ENCODE data around the gene IPO11. TPM values are rescaled to one million over a fixed set of nuclear protein-coding genes. Genes with fewer than 3 reads are reported as not detected.

Gene IPO11
- total RNA-seq, 8 experiments from 2014 or later: 12.6 to 36.7 (median 18.9) TPM

DNA sequence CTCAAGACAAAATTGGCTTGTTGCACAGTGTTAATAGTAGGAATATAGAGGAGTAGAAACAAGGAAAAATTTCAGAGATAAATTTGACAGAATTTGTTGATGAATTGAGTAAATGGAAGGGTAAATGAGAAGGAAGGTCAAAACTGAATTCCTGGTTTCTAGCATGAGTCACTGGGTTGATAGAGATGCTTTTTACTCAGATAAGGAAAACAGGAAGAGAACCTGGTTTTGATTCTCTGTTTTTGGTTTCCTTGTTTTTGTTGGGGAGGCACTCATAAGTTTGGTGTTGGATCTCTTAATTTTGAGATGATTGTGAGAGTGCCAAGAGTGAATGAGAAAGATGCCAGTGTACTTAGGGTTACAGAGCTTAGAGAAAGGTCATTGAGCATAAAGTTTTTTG lies 173.2 kb downstream of the IPO11 start:
- no peak for ATAC-seq (replicated peaks in 6 of 8)
- Histone ChIP-seq H3K27ac (no peak overlapping the region), H3K4me1 (replicated peaks in 1 of 2) (no peaks in the 10 kb centered on the region), H3K4me3 (no peak overlapping the region)
- in situ Hi-C loops (cut with MboI; ENCODE audit: low pct_unique_long_range_greater_than_20kb in 2 of 9, low sequenced_read_pairs in 9 of 9, unreplicated experiment in 9 of 9): no loop called here

DNA sequence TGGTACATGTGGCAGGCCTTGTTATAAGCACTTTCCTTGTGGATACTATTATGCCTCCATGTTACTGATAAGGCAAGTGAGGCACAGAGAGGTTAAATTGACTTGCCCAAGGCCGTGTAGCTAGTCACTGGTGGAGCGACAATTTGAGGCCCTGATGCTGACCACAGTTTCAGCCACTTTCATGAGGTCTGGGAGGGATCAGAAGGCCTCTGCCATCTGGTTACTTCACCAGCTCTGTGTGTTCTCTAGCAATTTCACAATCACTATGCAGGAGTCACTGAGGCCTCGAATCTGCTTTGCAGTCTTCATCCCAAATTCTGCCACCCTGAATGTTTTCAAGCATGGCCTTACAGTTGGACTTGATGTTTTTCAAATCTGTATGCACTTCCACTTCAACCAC lies 175.2 kb downstream of the IPO11 start:
- WGBS, 10 experiments: 29 to 100% (median 92%) methylated on average over 1 to 3 of the region's 3 CpGs; no CpG with 5 or more reads in 2 of the 10 experiments
- H3K4me1 ChIP-seq (replicated peaks in 1 of 2): no peaks in the 10 kb centered on the region
- in situ Hi-C loops (cut with MboI; ENCODE audit: low pct_unique_long_range_greater_than_20kb in 2 of 9, low sequenced_read_pairs in 9 of 9, unreplicated experiment in 9 of 9): no loop called here
- H3K27ac ChIP-seq: no peak overlapping the region
- no peak overlapping the region for H3K4me3 ChIP-seq
- no peak for ATAC-seq (replicated peaks in 6 of 8)

DNA sequence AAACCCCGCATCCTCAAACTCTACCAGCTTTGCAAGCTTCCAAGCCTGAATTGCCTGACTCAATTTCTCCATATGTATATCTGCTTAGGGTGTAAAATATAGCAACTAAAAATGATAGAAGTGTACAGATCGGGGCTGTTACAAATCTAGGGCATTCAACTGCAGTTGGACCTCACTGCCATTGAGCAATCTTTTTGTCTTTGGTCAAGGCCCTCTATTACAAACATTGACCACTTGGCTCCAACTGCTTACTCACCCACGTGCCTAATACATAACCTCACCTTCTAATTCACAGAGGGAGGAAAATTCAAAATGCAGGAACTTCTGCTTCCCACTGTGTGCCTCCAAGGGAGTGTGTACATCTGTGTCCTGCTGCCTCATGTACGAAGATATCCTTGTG lies 176.1 kb downstream of the IPO11 start:
- 80 to 100% (median 93%) methylated on average over 1 to 3 of the region's 4 CpGs for WGBS, 10 experiments
- in situ Hi-C loops (cut with MboI; ENCODE audit: low pct_unique_long_range_greater_than_20kb in 2 of 9, low sequenced_read_pairs in 9 of 9, unreplicated experiment in 9 of 9): no loop called here
- Histone ChIP-seq H3K4me1 (replicated peaks in 1 of 2) (no peaks in the 10 kb centered on the region), H3K4me3 (no peak overlapping the region), H3K27ac (no peak overlapping the region)
- ATAC-seq (replicated peaks in 6 of 8): no peak

GRCh38 chr5:62589504-62589903 lies 176.9 kb downstream of the IPO11 start:
- ATAC-seq (replicated peaks in 6 of 8): no peak
- 90 to 100% (median 100%) methylated on average over 1 to 2 of the region's 2 CpGs; no CpG with 5 or more reads in 4 of the 10 experiments for WGBS, 10 experiments

DNA sequence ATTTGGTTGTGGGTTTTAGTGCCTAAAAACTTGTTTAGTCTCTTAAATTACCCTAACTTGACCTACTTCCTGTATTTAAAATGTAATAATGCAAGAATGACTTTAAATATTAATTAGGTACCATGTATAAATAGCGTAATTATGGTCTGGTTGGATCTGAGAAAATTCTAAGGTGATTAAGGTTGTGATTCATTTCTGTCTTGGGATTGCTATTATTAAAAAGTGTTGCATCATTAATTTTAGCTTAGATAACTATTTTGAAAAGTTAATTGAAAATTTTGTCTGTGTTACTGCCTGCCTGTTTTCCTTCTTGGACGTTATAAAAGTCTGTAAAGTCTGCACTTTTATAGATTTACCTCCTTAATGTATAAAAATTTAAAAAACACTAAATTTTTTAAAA lies 177.8 kb downstream of the IPO11 start:
- ATAC-seq (replicated peaks in 6 of 8): no peak
- in situ Hi-C loops (cut with MboI; ENCODE audit: low pct_unique_long_range_greater_than_20kb in 2 of 9, low sequenced_read_pairs in 9 of 9, unreplicated experiment in 9 of 9): no loop called here
- 83 to 100% (median 95%) methylated on average over 2 of the region's 2 CpGs; no CpG with 5 or more reads in 1 of the 10 experiments for WGBS, 10 experiments

More at GRCh38 chr5:62589504-62589903, 176.9 kb downstream of the IPO11 start:
- Histone ChIP-seq H3K4me3 (no peak overlapping the region), H3K27ac (no peak overlapping the region), H3K4me1 (replicated peaks in 1 of 2) (no peaks in the 10 kb centered on the region)
- in situ Hi-C loops (cut with MboI; ENCODE audit: low pct_unique_long_range_greater_than_20kb in 2 of 9, low sequenced_read_pairs in 9 of 9, unreplicated experiment in 9 of 9): no loop called here

DNA sequence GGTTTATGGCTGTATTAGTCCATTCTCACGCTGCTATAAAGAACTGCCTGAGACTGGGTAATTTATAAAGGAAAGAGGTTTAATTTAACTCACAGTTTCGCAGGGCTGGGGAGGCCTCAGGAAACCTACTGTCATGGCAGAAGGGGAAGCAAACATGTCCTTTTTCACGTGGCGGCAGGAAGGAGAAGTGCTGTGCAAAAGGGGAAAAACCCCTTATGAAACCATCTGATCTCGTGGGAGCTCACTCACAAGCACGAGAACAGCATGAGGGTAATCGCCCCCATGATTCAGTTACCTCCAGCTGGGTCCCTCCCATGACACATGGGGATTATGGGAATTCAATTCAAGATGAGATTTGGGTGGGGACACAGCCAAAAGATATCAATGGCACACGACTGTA lies 180.0 kb downstream of the IPO11 start:
- Histone ChIP-seq H3K4me1 (replicated peaks in 1 of 2) (no peaks in the 10 kb centered on the region), H3K27ac (no peak overlapping the region), H3K4me3 (no peak overlapping the region)
- ATAC-seq (replicated peaks in 6 of 8): no peak
- in situ Hi-C loops (cut with MboI; ENCODE audit: low pct_unique_long_range_greater_than_20kb in 2 of 9, low sequenced_read_pairs in 9 of 9, unreplicated experiment in 9 of 9): no loop called here
- whole genome bisulfite sequencing, 10 experiments: 82 to 100% (median 90%) methylated on average over 1 to 7 of the region's 8 CpGs; no CpG with 5 or more reads in 2 of the 10 experiments

More for the DNA sequence above, 177.8 kb downstream of the IPO11 start:
- H3K4me3 ChIP-seq: no peak overlapping the region
- no peaks in the 10 kb centered on the region for H3K4me1 ChIP-seq (replicated peaks in 1 of 2)
- no peak overlapping the region for H3K27ac ChIP-seq

DNA sequence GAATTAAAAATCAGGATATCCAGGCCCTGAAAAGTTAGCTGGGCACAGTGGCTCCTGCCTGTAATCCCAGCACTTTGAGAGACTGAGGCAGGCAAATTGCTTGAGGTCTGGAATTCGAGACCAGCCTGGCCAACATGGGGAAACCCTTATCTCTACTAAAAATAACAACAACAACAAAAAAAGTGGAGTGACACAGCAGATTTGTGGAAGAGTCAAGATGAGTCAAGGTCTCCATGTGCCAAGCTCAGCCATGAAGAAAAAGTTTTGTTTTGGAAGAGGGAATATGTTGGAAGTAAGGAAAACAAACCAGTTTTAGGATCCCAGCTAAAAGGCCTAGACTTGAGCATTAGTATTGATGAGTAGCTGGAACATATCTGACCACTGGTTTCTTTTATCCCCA lies 180.8 kb downstream of the IPO11 start:
- in situ Hi-C loops (cut with MboI; ENCODE audit: low pct_unique_long_range_greater_than_20kb in 2 of 9, low sequenced_read_pairs in 9 of 9, unreplicated experiment in 9 of 9): no loop called here
- no peak overlapping the region for H3K4me3 ChIP-seq
- ATAC-seq (replicated peaks in 6 of 8): no peak
- no peak overlapping the region for H3K27ac ChIP-seq
- H3K4me1 ChIP-seq (replicated peaks in 1 of 2): no peaks in the 10 kb centered on the region
- 67 to 100% (median 83%) methylated on average over 1 of the region's 1 CpG; no CpG with 5 or more reads in 1 of the 10 experiments for WGBS, 10 experiments

- no peak overlapping the region for H3K4me3 ChIP-seq
- peak in 1 of 8 experiments; percentile 22 for ATAC-seq (replicated peaks in 6 of 8)
- in situ Hi-C loops (cut with MboI; ENCODE audit: low pct_unique_long_range_greater_than_20kb in 2 of 9, low sequenced_read_pairs in 9 of 9, unreplicated experiment in 9 of 9): no loop called here
- H3K27ac ChIP-seq: no peak overlapping the region
- H3K4me1 ChIP-seq (replicated peaks in 1 of 2): no peaks in the 10 kb centered on the region
- 17 to 100% (median 69%) methylated on average over 1 to 2 of the region's 3 CpGs for WGBS, 10 experiments
Observed at GRCh38 chr5:62594364-62594984, 181.9 kb downstream of the IPO11 start.

DNA sequence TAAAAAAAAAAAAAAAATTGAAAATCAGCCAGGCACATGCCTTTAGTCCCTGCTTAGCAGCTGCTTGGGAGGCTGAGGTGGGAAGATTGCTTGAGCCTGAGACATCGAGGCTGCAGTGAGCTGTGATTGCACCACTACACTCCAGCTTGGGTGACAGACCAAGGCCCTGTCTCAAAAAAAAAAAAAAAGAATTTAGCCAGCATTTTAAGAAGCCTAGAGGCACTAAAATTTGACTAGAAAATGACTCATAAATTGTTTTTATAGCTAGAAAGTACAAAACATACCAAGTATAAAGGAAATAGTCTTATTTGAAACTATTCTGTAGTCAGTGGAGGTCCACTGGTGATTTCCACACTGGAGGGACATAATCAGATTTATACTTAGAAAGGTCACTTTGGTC lies 183.5 kb downstream of the IPO11 start:
- Histone ChIP-seq H3K4me3 (no peak overlapping the region), H3K4me1 (replicated peaks in 1 of 2) (no peaks in the 10 kb centered on the region), H3K27ac (no peak overlapping the region)
- in situ Hi-C loops (cut with MboI; ENCODE audit: low pct_unique_long_range_greater_than_20kb in 2 of 9, low sequenced_read_pairs in 9 of 9, unreplicated experiment in 9 of 9): no loop called here
- WGBS, 10 experiments: 20 to 100% (median 100%) methylated on average over 1 of the region's 1 CpG; no CpG with 5 or more reads in 3 of the 10 experiments
- no peak for ATAC-seq (replicated peaks in 6 of 8)

DNA sequence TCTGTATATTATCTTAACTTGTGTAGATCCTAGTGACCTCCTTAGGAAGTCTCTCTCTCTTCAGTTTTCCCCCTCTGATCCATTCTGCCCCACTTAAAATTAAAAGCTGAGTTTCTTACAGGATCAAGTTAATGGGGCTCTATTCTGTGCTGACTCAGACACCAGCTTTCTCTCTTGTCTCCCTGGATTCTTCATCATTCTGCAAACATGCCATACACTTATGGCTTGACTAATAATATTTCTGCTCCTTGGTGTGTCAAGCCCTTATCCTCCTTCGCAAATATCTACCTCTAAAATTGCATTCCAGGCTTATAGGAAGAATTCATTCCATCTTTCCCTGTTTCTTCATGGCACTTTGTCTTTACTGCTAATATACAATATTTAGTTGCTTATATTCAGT lies 184.1 kb downstream of the IPO11 start:
- Histone ChIP-seq H3K27ac (no peak overlapping the region), H3K4me1 (replicated peaks in 1 of 2) (no peaks in the 10 kb centered on the region), H3K4me3 (no peak overlapping the region)
- no peak for ATAC-seq (replicated peaks in 6 of 8)
- WGBS, 10 experiments: 67 to 100% (median 100%) methylated on average over 1 of the region's 1 CpG; no CpG with 5 or more reads in 3 of the 10 experiments
- in situ Hi-C loops (cut with MboI; ENCODE audit: low pct_unique_long_range_greater_than_20kb in 2 of 9, low sequenced_read_pairs in 9 of 9, unreplicated experiment in 9 of 9): no loop called here

DNA sequence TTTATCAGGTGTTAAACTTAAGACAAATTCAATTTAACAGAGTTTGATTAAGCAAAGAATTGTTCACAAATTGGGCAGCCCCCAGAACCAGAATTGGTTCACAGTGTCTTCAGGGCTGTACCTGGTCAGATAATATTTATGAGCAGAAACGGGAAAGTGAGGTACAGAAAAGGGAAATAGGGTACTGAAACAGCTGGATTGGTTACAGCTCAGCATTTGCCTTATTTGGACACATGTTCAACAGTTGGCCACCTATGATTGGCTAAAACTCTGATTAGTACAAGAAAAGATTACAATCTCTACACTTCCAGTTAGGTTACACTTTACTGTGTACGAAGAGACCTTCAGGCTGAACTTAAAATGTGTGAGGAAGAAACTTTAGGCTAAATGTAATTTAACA lies 184.8 kb downstream of the IPO11 start:
- Histone ChIP-seq H3K27ac (no peak overlapping the region), H3K4me3 (no peak overlapping the region), H3K4me1 (replicated peaks in 1 of 2) (no peaks in the 10 kb centered on the region)
- in situ Hi-C loops (cut with MboI; ENCODE audit: low pct_unique_long_range_greater_than_20kb in 2 of 9, low sequenced_read_pairs in 9 of 9, unreplicated experiment in 9 of 9): no loop called here
- ATAC-seq (replicated peaks in 6 of 8): no peak
- WGBS, 10 experiments: 0 to 100% (median 94%) methylated on average over 1 to 2 of the region's 2 CpGs; no CpG with 5 or more reads in 1 of the 10 experiments

GRCh38 chr5:62600560-62601252 lies 188.1 kb downstream of the IPO11 start:
- WGBS, 10 experiments: 33 to 100% (median 82%) methylated on average over 1 to 3 of the region's 3 CpGs; no CpG with 5 or more reads in 1 of the 10 experiments
- Histone ChIP-seq H3K4me3 (no peak overlapping the region), H3K4me1 (replicated peaks in 1 of 2) (no peaks in the 10 kb centered on the region), H3K27ac (no peak overlapping the region)
- in situ Hi-C loops (cut with MboI; ENCODE audit: low pct_unique_long_range_greater_than_20kb in 2 of 9, low sequenced_read_pairs in 9 of 9, unreplicated experiment in 9 of 9): no loop called here
- ATAC-seq (replicated peaks in 6 of 8): no peak

DNA sequence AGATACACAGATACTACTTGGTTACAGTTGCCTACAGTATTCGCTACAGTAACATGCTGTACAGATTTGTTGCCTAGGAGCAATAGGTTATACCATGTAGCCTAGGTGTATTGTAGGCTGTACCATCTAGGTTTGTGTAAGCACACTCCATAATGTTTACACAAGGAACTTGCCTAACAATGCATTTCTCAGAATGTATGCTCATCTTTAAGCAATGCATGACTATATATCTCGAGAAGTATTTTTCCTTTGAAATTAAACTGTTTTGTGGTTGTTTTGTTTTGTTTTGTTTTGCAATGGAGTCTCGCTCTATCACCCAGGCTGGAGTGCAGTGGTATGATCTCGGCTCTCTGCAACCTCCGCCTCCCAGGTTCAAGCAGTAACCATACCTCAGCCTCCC lies 191.4 kb downstream of the IPO11 start:
- 83 to 100% (median 100%) methylated on average over 1 to 5 of the region's 5 CpGs for WGBS, 10 experiments
- in situ Hi-C loops (cut with MboI; ENCODE audit: low pct_unique_long_range_greater_than_20kb in 2 of 9, low sequenced_read_pairs in 9 of 9, unreplicated experiment in 9 of 9): no loop called here
- no peaks in the 10 kb centered on the region for H3K4me1 ChIP-seq (replicated peaks in 1 of 2)
- H3K4me3 ChIP-seq: no peak overlapping the region
- no peak overlapping the region for H3K27ac ChIP-seq
- ATAC-seq (replicated peaks in 6 of 8): no peak

DNA sequence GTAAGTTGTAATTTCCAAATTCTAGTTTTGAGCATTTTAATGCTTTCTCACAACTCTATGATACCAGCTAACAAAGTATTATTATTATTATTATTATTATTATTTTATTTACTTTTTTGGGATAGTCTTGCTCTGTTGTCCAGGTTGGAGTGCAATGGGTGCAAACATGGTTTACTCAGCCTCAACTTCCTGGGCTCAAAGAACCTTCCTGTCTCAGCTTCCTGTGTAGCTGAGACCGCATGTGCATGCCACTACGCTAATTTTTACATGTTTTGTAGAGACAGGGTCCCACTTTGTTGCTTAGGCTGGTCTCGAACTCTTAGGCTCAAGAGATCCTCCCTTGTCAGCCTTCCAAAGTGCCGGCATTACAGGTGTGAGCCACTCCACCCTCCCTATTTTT lies 193.1 kb downstream of the IPO11 start:
- 80 to 100% (median 100%) methylated on average over 1 to 4 of the region's 4 CpGs; no CpG with 5 or more reads in 1 of the 10 experiments for WGBS, 10 experiments
- no peak for ATAC-seq (replicated peaks in 6 of 8)
- Histone ChIP-seq H3K4me3 (no peak overlapping the region), H3K4me1 (replicated peaks in 1 of 2) (no peaks in the 10 kb centered on the region), H3K27ac (no peak overlapping the region)
- in situ Hi-C loops (cut with MboI; ENCODE audit: low pct_unique_long_range_greater_than_20kb in 2 of 9, low sequenced_read_pairs in 9 of 9, unreplicated experiment in 9 of 9): no loop called here
